Vagina (tissue), 2 donors: ENCODE results near the gene CSF3.

Experiments
- CTCF ChIP-seq, 3 experiments: fragments of 450-650 bp in 2 of 3; fragments of 200-600 bp in 1 of 3; sonication (generic) in 1 of 3; IDR thresholded peaks; one replicate each; pipeline ENCODE4 v1.5.1; 2017 to 2019; ENCODE audit warnings: antibody characterized with exemption in 3 of 3, mild to moderate bottlenecking in 2 of 3, moderate library complexity in 2 of 3
- POLR2A ChIP-seq, 2 donors: fragments of 450-650 bp; IDR thresholded peaks; one replicate each; pipeline ENCODE4 v1.6.1; 2017; ENCODE audit warnings: antibody characterized with exemption in 2 of 2, mild to moderate bottlenecking in 2 of 2, moderate library complexity in 2 of 2

DNA sequence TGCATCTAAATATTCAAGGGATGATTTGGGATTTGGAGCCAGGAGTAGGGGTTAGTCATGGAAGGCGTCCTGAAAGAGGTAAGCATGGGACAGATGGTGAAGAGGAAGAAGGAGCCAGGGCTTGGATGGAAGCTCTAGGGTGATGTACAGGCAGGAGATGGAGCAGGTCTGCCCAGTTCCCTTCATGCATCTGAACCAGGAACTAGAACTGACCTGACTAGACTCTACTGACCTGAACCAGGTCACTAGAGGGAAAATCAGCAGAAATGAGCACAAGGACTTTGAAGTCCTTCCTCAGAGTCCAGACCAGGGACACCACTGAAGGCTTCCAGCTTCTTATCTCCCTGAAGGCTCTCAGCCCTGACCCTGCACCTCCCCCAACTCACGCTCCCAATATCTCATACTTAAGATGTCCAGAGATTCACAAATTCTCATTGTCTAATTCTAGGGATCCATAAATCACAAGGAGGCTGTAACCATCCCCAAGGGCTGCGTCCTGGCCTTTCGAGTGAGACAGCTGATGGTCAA is 44.1 kb upstream of the CSF3 start:
- TF ChIP-seq POLR2A (IDR thresholded peaks at IDR 0.05) (no peak), CTCF (IDR thresholded peaks at IDR 0.05) (no peak)
